ENCODE results near the gene MEOX1. TPM values are rescaled to one million over a fixed set of nuclear protein-coding genes. Genes with fewer than 3 reads are reported as not detected.

Gene MEOX1
- total RNA-seq, 1 experiment from 2014 or later: not detected

GRCh38 chr17:43645450-43645764, 16.3 kb downstream of the MEOX1 start:
- Histone ChIP-seq H3K23me2 (ENCODE audit: insufficient read length, low read depth, low read length, poor library complexity, severe bottlenecking) (no peaks in the 10 kb centered on the region), H2BK5ac (ENCODE audit: insufficient read length, low read length) (no peak overlapping the region), H2AFZ (ENCODE audit: low read length) (no peak overlapping the region), H3K23ac (ENCODE audit: insufficient read length, low read depth, low read length) (no peak overlapping the region), H4K20me1 (ENCODE audit: control insufficient read depth, insufficient read depth, insufficient read length) (no peaks in the 10 kb centered on the region), H3K79me2 (ENCODE audit: insufficient read depth, low read length) (no peaks in the 10 kb centered on the region), H4K91ac (ENCODE audit: insufficient read length, low read depth, low read length) (no peak overlapping the region), H3K9ac (ENCODE audit: extremely low read depth, insufficient read length, low read length) (no peak overlapping the region), H2BK15ac (ENCODE audit: low read depth, low read length) (no peak overlapping the region), H3K18ac (ENCODE audit: insufficient read length, low read depth, low read length) (no peak overlapping the region), H2BK12ac (ENCODE audit: insufficient read length, low read depth, low read length) (no peak overlapping the region), H2BK20ac (ENCODE audit: low read depth, low read length, poor library complexity, severe bottlenecking) (no peak overlapping the region), H3K56ac (ENCODE audit: insufficient read length, low read depth, low read length) (no peak overlapping the region), H3K27ac (ENCODE audit: insufficient read length, low read depth, low read length) (no peak overlapping the region), H3K9me3 (ENCODE audit: control insufficient read depth, low read depth, low read length) (no peaks in the 10 kb centered on the region), H3K79me1 (ENCODE audit: insufficient read depth, low read depth, low read length, poor library complexity, severe bottlenecking) (no peaks in the 10 kb centered on the region), H2AK5ac (ENCODE audit: insufficient read length, low read length) (no peak overlapping the region), H4K5ac (ENCODE audit: insufficient read length, low read depth, low read length) (no peak overlapping the region), H3K14ac (ENCODE audit: insufficient read depth, low read length) (no peak overlapping the region), H3K4me2 (ENCODE audit: insufficient read depth, insufficient read length, low read length) (no peak overlapping the region), H3K4ac (ENCODE audit: low read depth, low read length) (no peak overlapping the region), H3K4me1 (ENCODE audit: insufficient read depth, low read length) (no peaks in the 10 kb centered on the region), H3T11ph (ENCODE audit: low read length) (no peak overlapping the region), H2BK120ac (ENCODE audit: low read depth, low read length, poor library complexity, severe bottlenecking) (no peak overlapping the region), H3K27me3 (ENCODE audit: insufficient read depth, low read length) (no peaks in the 10 kb centered on the region), H4K8ac (replicated peaks; ENCODE audit: insufficient read length, low read depth, low read length) (no peak overlapping the region)
- peaks cover 2 to 3% of the 10 kb centered on the region in 2 experiments; a peak in 2 of 5 replicates for H3K9me3 Mint-ChIP-seq
- WGBS (ENCODE audit: extremely low coverage, insufficient read length, low lambda C conversion rate): no CpG with 5 or more reads among the region's 16 CpGs
- H3K4me1 Mint-ChIP-seq: peaks cover 15 to 23% of the 10 kb centered on the region in 2 experiments
- H3K27ac Mint-ChIP-seq: no peak overlapping the region
- H3K27me3 Mint-ChIP-seq (ENCODE audit: low read depth): peaks cover 10% of the 10 kb centered on the region
- no peak for DNase-seq
- no peak for TF ChIP-seq CTCF (conservative IDR thresholded peaks at IDR 0.05)
- H3K36me3 Mint-ChIP-seq (ENCODE audit: insufficient read depth in 1 of 3, low read depth in 3 of 3): no peaks in the 10 kb centered on the region; a peak in 2 of 7 replicates
- no peak overlapping the region for H3K4me3 Mint-ChIP-seq
